Neural cell (in vitro differentiated cells): Measurements from ENCODE around the gene MYO18B. TPM values are rescaled to one million over a fixed set of nuclear protein-coding genes. Genes with fewer than 3 reads are reported as not detected.

Experiments
- H2AFZ ChIP-seq: fragments of 200-600, 300-800 bp; sonication (generic), shearing (Covaris generic); 2 replicates; pipeline ENCODE4 v1.6.0; 2014; ENCODE audit warnings: low read depth, mild to moderate bottlenecking, antibody characterized with exemption, low read length, moderate library complexity
- H3F3A ChIP-seq: fragments of 200-600 bp; shearing (Covaris generic); 2 replicates; pipeline ENCODE4 v1.6.1; 2016; ENCODE audit warnings: mild to moderate bottlenecking, moderate library complexity, mixed read lengths, antibody characterized with exemption, low read length; ENCODE audit not compliant: insufficient read depth, poor library complexity, severe bottlenecking
- H3K27ac ChIP-seq: fragments of 200-600, 300-800 bp; sonication (generic), shearing (Covaris generic); 2 replicates; pipeline ENCODE4 v1.5.1; 2014; ENCODE audit warnings: mild to moderate bottlenecking, low read length, moderate library complexity
- H3K27me3 ChIP-seq: fragments of 300-800, 200-600 bp; sonication (generic), shearing (Covaris generic); 2 replicates; pipeline ENCODE4 v1.6.0; 2014; ENCODE audit warnings: mild to moderate bottlenecking, low read depth, low read length, moderate library complexity; ENCODE audit not compliant: insufficient read depth
- H3K36me3 ChIP-seq: fragments of 300-800, 200-600 bp; sonication (generic), shearing (Covaris generic); 2 replicates; pipeline ENCODE4 v1.5.1; 2014; ENCODE audit warnings: mild to moderate bottlenecking, antibody characterized with exemption, low read length, moderate library complexity; ENCODE audit not compliant: insufficient read depth
- H3K4me2 ChIP-seq: fragments of 300-800, 200-600 bp; sonication (generic), shearing (Covaris generic); 2 replicates; pipeline ENCODE4 v1.6.0; 2014; ENCODE audit warnings: mild to moderate bottlenecking, low read length
- H3K4me3 ChIP-seq: fragments of 300-800, 200-600 bp; sonication (generic), shearing (Covaris generic); 2 replicates; pipeline ENCODE4 v1.5.1; 2014; ENCODE audit warnings: mild to moderate bottlenecking, low read length, moderate library complexity
- H3K79me2 ChIP-seq: fragments of 200-600 bp; shearing (Covaris generic); replicated peaks from 2 replicates; pipeline ENCODE4 v1.6.0; 2014; ENCODE audit warnings: mild to moderate bottlenecking, low read length, moderate library complexity; ENCODE audit not compliant: insufficient read depth
- H3K9ac ChIP-seq: fragments of 300-800, 200-600 bp; sonication (generic), shearing (Covaris generic); 2 replicates; pipeline ENCODE4 v1.6.1; 2016; ENCODE audit warnings: mild to moderate bottlenecking, low read length, mixed read lengths
- H3K9me2 ChIP-seq: fragments of 200-600 bp; shearing (Covaris generic); 2 replicates; pipeline ENCODE4 v1.6.1; 2016; ENCODE audit warnings: mild to moderate bottlenecking, low read length, mixed read lengths; ENCODE audit not compliant: insufficient read depth
- H3K9me3 ChIP-seq: fragments of 200-600, 300-800 bp; sonication (generic), shearing (Covaris generic); 2 replicates; pipeline ENCODE4 v1.6.1; 2016; ENCODE audit warnings: mild to moderate bottlenecking, mixed run types, low read length, moderate library complexity, mixed read lengths
- H4K20me1 ChIP-seq: fragments of 200-600 bp; shearing (Covaris generic); 2 replicates; pipeline ENCODE4 v1.6.1; 2016; ENCODE audit warnings: mild to moderate bottlenecking, mixed run types; ENCODE audit not compliant: insufficient read depth
- CTCF ChIP-seq: fragments of 450-650 bp; IDR thresholded peaks from 2 replicates; pipeline ENCODE4 v1.5.1; 2014; ENCODE audit warnings: antibody characterized with exemption, mild to moderate bottlenecking, moderate library complexity; ENCODE audit not compliant: poor library complexity, severe bottlenecking
- EP300 ChIP-seq: fragments of 450-650 bp; conservative IDR thresholded peaks from 2 replicates; pipeline ENCODE4 v1.6.1; 2014; ENCODE audit warnings: antibody characterized with exemption, mild to moderate bottlenecking, moderate library complexity; ENCODE audit not compliant: poor library complexity, severe bottlenecking
- EZH2 ChIP-seq: fragments of 200-600, 300-800 bp; shearing (Covaris generic), sonication (generic); IDR thresholded peaks from 2 replicates; pipeline ENCODE4 v1.6.1; 2014; ENCODE audit warnings: antibody characterized with exemption, low read length, borderline replicate concordance, mild to moderate bottlenecking; ENCODE audit not compliant: insufficient read depth, poor library complexity, severe bottlenecking
- MXI1 ChIP-seq: fragments of 450-650 bp; conservative IDR thresholded peaks from 2 replicates; pipeline ENCODE4 v1.6.1; 2014; ENCODE audit warnings: antibody characterized with exemption, mild to moderate bottlenecking; ENCODE audit not compliant: poor library complexity, severe bottlenecking
- POLR2AphosphoS5 ChIP-seq: IDR thresholded peaks from 2 replicates; pipeline ENCODE4 v1.6.1; 2012
- RAD21 ChIP-seq: fragments of 450-650 bp; conservative IDR thresholded peaks from 2 replicates; pipeline ENCODE4 v1.6.1; 2014; ENCODE audit warnings: antibody characterized with exemption, mild to moderate bottlenecking, moderate library complexity
- REST ChIP-seq: IDR thresholded peaks from 2 replicates; pipeline ENCODE4 v1.6.1; 2012; ENCODE audit warnings: borderline replicate concordance
- SMC3 ChIP-seq: fragments of 450-650 bp; conservative IDR thresholded peaks from 2 replicates; pipeline ENCODE4 v1.6.1; 2014; ENCODE audit warnings: antibody characterized with exemption, mild to moderate bottlenecking, moderate library complexity; ENCODE audit not compliant: poor library complexity
- TAF1 ChIP-seq: IDR thresholded peaks from 2 replicates; pipeline ENCODE4 v1.6.1; 2012; ENCODE audit warnings: low read depth
- polyA plus RNA-seq: library from polyadenylated mRNA; depleted of rRNA; stranded (reverse); fragments of >200 nt; gene quantifications from 2 replicates; pipeline ENCODE4 v1.2.3, GENCODE V29; 2014

Gene MYO18B
- polyA plus RNA-seq, 1 donor from 2014 or later = 0.71 TPM

- Histone ChIP-seq H3K4me2 (no peak overlapping the region), H3K9me3 (no peaks in the 10 kb centered on the region), H3K27me3 (no peaks in the 10 kb centered on the region), H4K20me1 (no peaks in the 10 kb centered on the region), H3K9me2 (no peaks in the 10 kb centered on the region), H2AFZ (no peak overlapping the region), H3K4me3 (no peak overlapping the region), H3F3A (no peaks in the 10 kb centered on the region), H3K27ac (no peak overlapping the region), H3K9ac (no peak overlapping the region), H3K36me3 (no peaks in the 10 kb centered on the region), H3K79me2 (no peaks in the 10 kb centered on the region)
- TF ChIP-seq POLR2AphosphoS5 (no peak), CTCF (no peak), TAF1 (no peak), SMC3 (no peak), EZH2 (no peak), EP300 (no peak), REST (no peak), RAD21 (no peak), MXI1 (no peak)
These were observed 146.5 kb downstream of the MYO18B start for GRCh38 chr22:25888399-25889054.

GRCh38 chr22:25890651-25891050, 148.7 kb downstream of the MYO18B start:
- Histone ChIP-seq H2AFZ (no peak overlapping the region), H3K36me3 (no peaks in the 10 kb centered on the region), H3K4me3 (no peak overlapping the region), H4K20me1 (no peaks in the 10 kb centered on the region), H3K9ac (no peak overlapping the region), H3K9me2 (no peaks in the 10 kb centered on the region), H3F3A (no peaks in the 10 kb centered on the region), H3K9me3 (no peaks in the 10 kb centered on the region), H3K27ac (no peak overlapping the region), H3K4me2 (no peak overlapping the region), H3K27me3 (no peaks in the 10 kb centered on the region), H3K79me2 (no peaks in the 10 kb centered on the region)
- TF ChIP-seq POLR2AphosphoS5 (no peak), REST (no peak), SMC3 (no peak), EP300 (no peak), EZH2 (no peak), TAF1 (no peak), CTCF (no peak), RAD21 (no peak), MXI1 (no peak)
